ENCODE measurements around the gene MEGF8. TPM values are rescaled to one million over a fixed set of nuclear protein-coding genes. Genes with fewer than 3 reads are reported as not detected.
A peak's percentile ranks its signal among the peaks of the same experiment; 100 is the strongest.

Gene MEGF8
- total and polyA plus RNA-seq, 9 of the 15 experiments (the other 6 are each of a cell fraction or from before 2014, with no cell fraction given) = 0.28 to 13.1 (median 3.0) TPM

DNA sequence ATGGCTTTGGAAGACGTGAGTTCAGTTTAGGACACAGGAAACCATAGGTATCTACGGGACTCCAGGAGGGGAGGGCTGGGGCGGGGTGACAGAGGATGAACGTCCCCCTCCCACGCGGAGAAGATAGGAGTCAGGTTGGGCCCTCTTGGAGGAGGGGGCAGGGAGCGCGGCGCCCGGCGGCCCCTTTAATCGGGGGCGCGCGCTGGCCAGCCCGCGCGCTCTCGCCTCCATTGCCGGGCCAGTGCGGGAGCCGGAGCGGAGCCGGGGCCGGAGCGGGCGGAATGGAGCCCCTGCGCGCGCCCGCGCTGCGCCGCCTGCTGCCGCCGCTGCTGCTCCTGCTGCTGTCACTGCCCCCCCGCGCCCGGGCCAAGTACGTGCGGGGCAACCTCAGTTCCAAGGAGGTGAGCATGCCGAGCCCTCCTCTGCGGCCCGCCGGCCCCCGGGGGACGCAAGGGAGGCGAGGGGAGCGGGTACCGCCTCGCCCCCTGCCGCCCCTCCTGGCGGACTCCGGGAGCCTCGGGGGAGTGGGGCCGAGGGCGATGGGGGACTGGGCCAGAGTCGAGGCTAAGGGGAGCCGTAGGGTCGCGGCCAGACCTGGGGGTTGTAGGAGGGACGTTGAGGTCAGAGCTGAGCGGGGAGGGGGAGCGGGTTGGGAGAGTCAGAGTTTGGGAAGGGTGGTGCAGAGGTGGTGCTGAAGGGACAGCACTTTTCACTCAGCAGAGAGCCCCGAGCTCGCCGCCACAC, 12.2 kb upstream of the MEGF8 start, which contains the start of gene TMEM145 (continued):
- no peak for TF ChIP-seq MGA (IDR thresholded peaks at IDR 0.05)
- no peak for TF ChIP-seq ZNF444 (CRISPR knock-in tag; IDR thresholded peaks at IDR 0.05)
- TF ChIP-seq PURB (CRISPR knock-in tag; IDR thresholded peaks at IDR 0.05; ENCODE audit: low read depth) = no peak
- no peak for TF ChIP-seq ZNF518B (CRISPR knock-in tag; IDR thresholded peaks at IDR 0.05)
- TF ChIP-seq, protein P1, sequence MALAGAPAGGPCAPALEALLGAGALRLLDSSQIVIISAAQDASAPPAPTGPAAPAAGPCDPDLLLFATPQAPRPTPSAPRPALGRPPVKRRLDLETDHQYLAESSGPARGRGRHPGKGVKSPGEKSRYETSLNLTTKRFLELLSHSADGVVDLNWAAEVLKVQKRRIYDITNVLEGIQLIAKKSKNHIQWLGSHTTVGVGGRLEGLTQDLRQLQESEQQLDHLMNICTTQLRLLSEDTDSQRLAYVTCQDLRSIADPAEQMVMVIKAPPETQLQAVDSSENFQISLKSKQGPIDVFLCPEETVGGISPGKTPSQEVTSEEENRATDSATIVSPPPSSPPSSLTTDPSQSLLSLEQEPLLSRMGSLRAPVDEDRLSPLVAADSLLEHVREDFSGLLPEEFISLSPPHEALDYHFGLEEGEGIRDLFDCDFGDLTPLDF (CRISPR knock-in tag; IDR thresholded peaks at IDR 0.05) = no peak
- no peak for TF ChIP-seq CREB1 (IDR thresholded peaks at IDR 0.05)
- 0 out of 2 replicates have a peak, but pooled peaks have one; percentile 16 for TF ChIP-seq CREB1 (CRISPR knock-in tag; IDR thresholded peaks at IDR 0.05)
- TF ChIP-seq EGR1 (conservative IDR thresholded peaks at IDR 0.05) = 0 out of 2 replicates have a peak, but pooled peaks have one; percentile 25
- no peak for TF ChIP-seq MLX (CRISPR knock-in tag; conservative IDR thresholded peaks at IDR 0.05)
- TF ChIP-seq TAL1 (IDR thresholded peaks at IDR 0.05) = no peak

Measured in K562 (cell line).